Measurements from ENCODE around the gene TBC1D2. TPM values are rescaled to one million over a fixed set of nuclear protein-coding genes. Genes with fewer than 3 reads are reported as not detected.

TBC1D2 gene
- total and polyA plus RNA-seq, 2 donors, result 2.5 to 21.2 TPM

DNA sequence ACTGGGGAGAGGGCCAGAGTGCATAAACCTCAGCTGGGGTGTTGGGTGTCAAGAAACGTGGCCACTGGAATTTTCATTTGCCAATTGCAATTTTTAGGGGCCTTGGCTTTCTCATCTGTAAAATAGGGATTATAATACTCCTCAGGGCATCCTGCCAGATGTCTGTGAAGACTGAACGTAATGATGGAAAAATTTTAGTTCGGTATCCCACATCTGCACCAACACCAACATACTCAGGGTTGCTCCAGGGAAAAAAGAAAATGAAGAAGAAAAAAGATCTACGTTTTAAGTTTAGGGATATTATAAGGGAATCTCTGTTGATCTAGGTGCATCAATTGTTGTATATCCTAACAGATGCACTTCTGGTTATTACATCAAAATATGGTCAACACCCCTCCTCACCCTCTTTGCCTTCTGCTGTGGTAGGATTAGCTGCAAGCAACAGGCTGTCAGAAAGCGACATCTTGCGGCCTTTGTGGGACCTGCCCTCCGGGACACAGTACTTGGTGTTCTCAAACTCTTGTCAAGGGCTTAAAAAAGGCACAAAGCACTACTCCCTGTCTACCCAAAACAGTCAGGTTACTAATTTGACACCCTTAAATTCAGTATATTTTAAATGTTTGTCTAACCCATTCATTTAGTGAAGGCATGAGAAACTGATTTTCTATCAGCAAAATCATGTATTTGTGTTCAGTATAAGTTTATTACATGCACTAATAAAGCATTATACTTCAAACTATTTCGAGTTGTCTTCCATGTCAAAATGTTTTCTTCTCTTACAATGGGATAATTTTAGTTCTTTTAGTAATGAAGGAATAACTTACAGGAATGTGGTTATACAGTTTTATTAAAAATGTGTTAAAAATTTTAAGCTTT lies 8.3 kb upstream of the TBC1D2 start:
- H3K4me1 ChIP-seq (ENCODE audit: control insufficient read depth in 2 of 2, insufficient read depth in 2 of 2, low read length in 2 of 2), result no peaks in the 10 kb centered on the region
- no peaks in the 10 kb centered on the region for H3K9me3 ChIP-seq (ENCODE audit: control insufficient read depth in 2 of 2, insufficient read depth in 1 of 2, low read length in 1 of 2)
- H3K4me3 ChIP-seq (ENCODE audit: low read length in 2 of 2), result no peak overlapping the region
- H3K27ac ChIP-seq (ENCODE audit: low read depth in 1 of 2, low read length in 1 of 2), result no peak overlapping the region
- 48% methylated on average over 8 of the region's 8 CpGs for WGBS
- no peaks in the 10 kb centered on the region for H3K36me3 ChIP-seq (ENCODE audit: control insufficient read depth in 2 of 2, insufficient read depth in 2 of 2, low read length in 1 of 2)
- H3K27me3 ChIP-seq (ENCODE audit: control insufficient read depth in 2 of 2, insufficient read depth in 1 of 2, low read length in 1 of 2), result no peaks in the 10 kb centered on the region
- DNase-seq (ENCODE audit: low read depth in 6 of 9, low spot score in 9 of 9), result peak; percentile 59 to 90 (median 78)

- H3K4me3 ChIP-seq (ENCODE audit: low read length in 2 of 2), result no peak overlapping the region
- DNase-seq (ENCODE audit: low read depth in 6 of 9, low spot score in 9 of 9), result no peak
- H3K27ac ChIP-seq (ENCODE audit: low read depth in 1 of 2, low read length in 1 of 2), result no peak overlapping the region
- H3K4me1 ChIP-seq (ENCODE audit: control insufficient read depth in 2 of 2, insufficient read depth in 2 of 2, low read length in 2 of 2), result no peaks in the 10 kb centered on the region
- WGBS, result 97% methylated on average over 1 of the region's 1 CpG
- no peaks in the 10 kb centered on the region for H3K27me3 ChIP-seq (ENCODE audit: control insufficient read depth in 2 of 2, insufficient read depth in 1 of 2, low read length in 1 of 2)
- H3K36me3 ChIP-seq (ENCODE audit: control insufficient read depth in 2 of 2, insufficient read depth in 2 of 2, low read length in 1 of 2), result no peaks in the 10 kb centered on the region
- H3K9me3 ChIP-seq (ENCODE audit: control insufficient read depth in 2 of 2, insufficient read depth in 1 of 2, low read length in 1 of 2), result no peaks in the 10 kb centered on the region
Observed at GRCh38 chr9:98263080-98263479, 7.6 kb upstream of the TBC1D2 start.

- H3K9me3 ChIP-seq (ENCODE audit: control insufficient read depth in 2 of 2, insufficient read depth in 1 of 2, low read length in 1 of 2), result no peaks in the 10 kb centered on the region
- no peak overlapping the region for H3K4me3 ChIP-seq (ENCODE audit: low read length in 2 of 2)
- H3K27me3 ChIP-seq (ENCODE audit: control insufficient read depth in 2 of 2, insufficient read depth in 1 of 2, low read length in 1 of 2), result no peaks in the 10 kb centered on the region
- H3K36me3 ChIP-seq (ENCODE audit: control insufficient read depth in 2 of 2, insufficient read depth in 2 of 2, low read length in 1 of 2), result no peaks in the 10 kb centered on the region
- no peaks in the 10 kb centered on the region for H3K4me1 ChIP-seq (ENCODE audit: control insufficient read depth in 2 of 2, insufficient read depth in 2 of 2, low read length in 2 of 2)
- no peak for DNase-seq (ENCODE audit: low read depth in 6 of 9, low spot score in 9 of 9)
- WGBS, result 98% methylated on average over 3 of the region's 3 CpGs
- H3K27ac ChIP-seq (ENCODE audit: low read depth in 1 of 2, low read length in 1 of 2), result no peak overlapping the region
Observed at GRCh38 chr9:98262056-98262455, 6.6 kb upstream of the TBC1D2 start.

DNA sequence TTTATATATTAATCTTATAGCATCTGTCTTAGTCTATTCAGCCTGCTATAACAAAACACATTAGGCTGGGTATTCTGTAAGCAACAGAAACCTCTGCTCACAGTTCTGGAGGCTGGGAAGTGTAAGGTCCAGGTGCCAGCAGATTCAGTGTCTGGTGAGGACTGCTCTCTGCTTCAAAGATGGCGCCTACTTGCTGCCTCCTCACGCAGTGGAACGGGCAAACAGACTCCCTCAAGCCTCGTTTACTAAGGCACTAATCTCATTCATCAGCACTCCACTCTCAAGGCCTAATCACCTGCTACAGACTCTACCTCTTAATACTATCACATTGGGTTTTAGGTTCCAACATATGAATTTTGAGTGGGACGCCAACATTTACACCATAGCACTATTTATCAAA lies 5.2 kb upstream of the TBC1D2 start:
- no peak overlapping the region for H3K4me3 ChIP-seq (ENCODE audit: low read length in 2 of 2)
- WGBS, result 97% methylated on average over 5 of the region's 5 CpGs
- no peaks in the 10 kb centered on the region for H3K27me3 ChIP-seq (ENCODE audit: control insufficient read depth in 2 of 2, insufficient read depth in 1 of 2, low read length in 1 of 2)
- no peaks in the 10 kb centered on the region for H3K36me3 ChIP-seq (ENCODE audit: control insufficient read depth in 2 of 2, insufficient read depth in 2 of 2, low read length in 1 of 2)
- no peaks in the 10 kb centered on the region for H3K9me3 ChIP-seq (ENCODE audit: control insufficient read depth in 2 of 2, insufficient read depth in 1 of 2, low read length in 1 of 2)
- H3K27ac ChIP-seq (ENCODE audit: low read depth in 1 of 2, low read length in 1 of 2), result no peak overlapping the region
- H3K4me1 ChIP-seq (ENCODE audit: control insufficient read depth in 2 of 2, insufficient read depth in 2 of 2, low read length in 2 of 2), result peaks cover 0 to 6% of the 10 kb centered on the region in 2 donors
- no peak for DNase-seq (ENCODE audit: low read depth in 6 of 9, low spot score in 9 of 9)

DNA sequence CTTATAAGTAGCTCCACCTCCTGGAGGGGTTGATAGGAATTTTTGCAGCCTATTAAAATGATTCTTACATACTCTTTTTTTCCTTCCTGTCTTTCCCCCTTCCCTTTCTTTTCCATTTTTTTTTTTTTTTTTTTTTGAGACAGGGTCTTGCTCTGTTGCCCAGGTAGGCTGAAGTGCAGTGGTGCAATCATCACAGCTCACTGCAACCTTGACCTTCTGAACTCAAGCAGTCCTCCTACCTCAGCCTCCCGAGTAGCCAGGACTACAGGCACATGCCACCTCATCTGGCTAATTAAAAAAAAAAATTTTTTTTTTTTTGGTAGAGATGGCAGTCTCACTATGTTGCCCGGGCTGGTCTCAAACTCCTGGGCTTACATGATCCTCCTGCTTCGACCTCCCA lies 4.3 kb upstream of the TBC1D2 start:
- Histone ChIP-seq H3K9me3 (ENCODE audit: control insufficient read depth in 2 of 2, insufficient read depth in 1 of 2, low read length in 1 of 2) (no peaks in the 10 kb centered on the region), H3K4me1 (ENCODE audit: control insufficient read depth in 2 of 2, insufficient read depth in 2 of 2, low read length in 2 of 2) (peaks cover 1 to 13% of the 10 kb centered on the region in 2 donors), H3K27me3 (ENCODE audit: control insufficient read depth in 2 of 2, insufficient read depth in 1 of 2, low read length in 1 of 2) (peaks cover 0 to 6% of the 10 kb centered on the region in 2 donors), H3K4me3 (ENCODE audit: low read length in 2 of 2) (no peak overlapping the region), H3K27ac (ENCODE audit: low read depth in 1 of 2, low read length in 1 of 2) (no peak overlapping the region), H3K36me3 (ENCODE audit: control insufficient read depth in 2 of 2, insufficient read depth in 2 of 2, low read length in 1 of 2) (no peaks in the 10 kb centered on the region)
- DNase-seq (ENCODE audit: low read depth in 6 of 9, low spot score in 9 of 9), result no peak
- 85% methylated on average over 3 of the region's 3 CpGs for WGBS

- 2% methylated on average over 12 of the region's 12 CpGs for WGBS
- peaks cover 7 to 15% of the 10 kb centered on the region in 2 donors for H3K4me1 ChIP-seq (ENCODE audit: control insufficient read depth in 2 of 2, insufficient read depth in 2 of 2, low read length in 2 of 2)
- no peaks in the 10 kb centered on the region for H3K9me3 ChIP-seq (ENCODE audit: control insufficient read depth in 2 of 2, insufficient read depth in 1 of 2, low read length in 1 of 2)
- peak overlapping the region; percentile 72 to 100 for H3K4me3 ChIP-seq (ENCODE audit: low read length in 2 of 2)
- DNase-seq (ENCODE audit: low read depth in 6 of 9, low spot score in 9 of 9), result peak in 7 of 9 donors; percentile 24 to 79 (median 43)
- peaks cover 0 to 15% of the 10 kb centered on the region in 2 donors for H3K27me3 ChIP-seq (ENCODE audit: control insufficient read depth in 2 of 2, insufficient read depth in 1 of 2, low read length in 1 of 2)
- H3K36me3 ChIP-seq (ENCODE audit: control insufficient read depth in 2 of 2, insufficient read depth in 2 of 2, low read length in 1 of 2), result no peaks in the 10 kb centered on the region
- peak overlapping the region; percentile 99 to 100 for H3K27ac ChIP-seq (ENCODE audit: low read depth in 1 of 2, low read length in 1 of 2)
Observed at GRCh38 chr9:98256756-98257155, 1.3 kb upstream of the TBC1D2 start.

GRCh38 chr9:98255061-98255577 lies 330 bp downstream of the TBC1D2 start:
- H3K4me1 ChIP-seq (ENCODE audit: control insufficient read depth in 2 of 2, insufficient read depth in 2 of 2, low read length in 2 of 2), result peaks cover 7 to 15% of the 10 kb centered on the region in 2 donors
- H3K4me3 ChIP-seq (ENCODE audit: low read length in 2 of 2), result peak overlapping the region; percentile 72 to 100
- WGBS, result 2% methylated on average over 36 of the region's 36 CpGs
- no peaks in the 10 kb centered on the region for H3K9me3 ChIP-seq (ENCODE audit: control insufficient read depth in 2 of 2, insufficient read depth in 1 of 2, low read length in 1 of 2)
- peak overlapping the region in 1 of 2 donors; percentile 44 for H3K27ac ChIP-seq (ENCODE audit: low read depth in 1 of 2, low read length in 1 of 2)
- peaks cover 0 to 15% of the 10 kb centered on the region in 2 donors for H3K27me3 ChIP-seq (ENCODE audit: control insufficient read depth in 2 of 2, insufficient read depth in 1 of 2, low read length in 1 of 2)
- peaks cover 0 to 3% of the 10 kb centered on the region in 2 donors for H3K36me3 ChIP-seq (ENCODE audit: control insufficient read depth in 2 of 2, insufficient read depth in 2 of 2, low read length in 1 of 2)
- no peak for DNase-seq (ENCODE audit: low read depth in 6 of 9, low spot score in 9 of 9)

GRCh38 chr9:98254228-98255060 lies 1.0 kb downstream of the TBC1D2 start:
- Histone ChIP-seq H3K9me3 (ENCODE audit: control insufficient read depth in 2 of 2, insufficient read depth in 1 of 2, low read length in 1 of 2) (no peaks in the 10 kb centered on the region), H3K4me1 (ENCODE audit: control insufficient read depth in 2 of 2, insufficient read depth in 2 of 2, low read length in 2 of 2) (peaks cover 7 to 15% of the 10 kb centered on the region in 2 donors), H3K27ac (ENCODE audit: low read depth in 1 of 2, low read length in 1 of 2) (peak overlapping the region in 1 of 2 donors; percentile 44), H3K4me3 (ENCODE audit: low read length in 2 of 2) (peak overlapping the region; percentile 72 to 100), H3K36me3 (ENCODE audit: control insufficient read depth in 2 of 2, insufficient read depth in 2 of 2, low read length in 1 of 2) (peaks cover 0 to 4% of the 10 kb centered on the region in 2 donors), H3K27me3 (ENCODE audit: control insufficient read depth in 2 of 2, insufficient read depth in 1 of 2, low read length in 1 of 2) (peaks cover 0 to 15% of the 10 kb centered on the region in 2 donors)
- DNase-seq (ENCODE audit: low read depth in 6 of 9, low spot score in 9 of 9), result peak in 1 of 9 donors; percentile 5
- WGBS, result 71% methylated on average over 5 of the region's 5 CpGs
